HG03460 (cell line): ENCODE results near the gene TACR1.
"Not testable (repeated sequence)": the region's sequence is repeated elsewhere in the genome, so short reads cannot be mapped to it uniquely, and the experiment has no call there.

Source experiments
- ATAC-seq: cut with Tn5 transposase; IDR thresholded peaks from one replicate; pipeline ENCODE4 v1.9.1; 2021; ENCODE audit not compliant: unreplicated experiment

The TACR1 gene

DNA sequence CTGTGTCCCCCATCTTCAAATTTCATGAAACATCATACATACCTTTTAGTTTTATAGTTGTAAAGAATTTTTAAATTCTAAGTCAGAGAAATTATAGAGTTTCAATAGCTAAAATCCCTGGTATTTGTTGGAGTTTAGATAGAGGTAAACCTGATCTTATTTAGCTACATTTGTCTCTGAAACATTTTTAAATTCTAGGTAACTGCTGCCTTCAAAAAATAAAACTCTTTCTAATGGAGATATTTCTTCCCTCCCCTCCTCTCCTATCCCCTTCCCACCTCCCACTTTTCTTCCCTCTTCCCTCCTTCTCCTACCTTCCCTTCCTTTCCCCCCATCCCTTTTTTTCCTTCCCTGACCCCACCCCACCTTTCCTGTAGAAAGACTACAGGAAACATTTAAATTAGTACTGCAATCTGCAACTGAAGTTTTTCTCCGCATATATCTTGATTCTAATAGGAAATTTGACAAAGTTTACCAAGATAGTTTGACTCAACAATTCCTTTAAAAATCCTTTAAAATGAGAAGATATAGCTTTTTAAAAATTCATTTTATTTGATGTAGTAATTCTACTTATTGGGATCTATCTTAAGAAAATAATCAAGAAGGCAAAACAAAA lies 4.1 kb downstream of the TACR1 start:
- ATAC-seq = no peak

- ATAC-seq = no peak
Observed at GRCh38 chr2:75194184-75194868, 5.0 kb downstream of the TACR1 start.

GRCh38 chr2:75192496-75192895 lies 6.8 kb downstream of the TACR1 start:
- ATAC-seq = no peak

- ATAC-seq = no peak
Observed at GRCh38 chr2:75190271-75190990, 8.9 kb downstream of the TACR1 start.

- no peak for ATAC-seq
Observed at GRCh38 chr2:75186821-75187220, 12.5 kb downstream of the TACR1 start.

GRCh38 chr2:75182606-75183005 lies 16.7 kb downstream of the TACR1 start:
- no peak for ATAC-seq

GRCh38 chr2:75180476-75180875 lies 18.8 kb downstream of the TACR1 start:
- ATAC-seq = no peak

GRCh38 chr2:75177427-75177826 lies 21.9 kb downstream of the TACR1 start:
- no peak for ATAC-seq

DNA sequence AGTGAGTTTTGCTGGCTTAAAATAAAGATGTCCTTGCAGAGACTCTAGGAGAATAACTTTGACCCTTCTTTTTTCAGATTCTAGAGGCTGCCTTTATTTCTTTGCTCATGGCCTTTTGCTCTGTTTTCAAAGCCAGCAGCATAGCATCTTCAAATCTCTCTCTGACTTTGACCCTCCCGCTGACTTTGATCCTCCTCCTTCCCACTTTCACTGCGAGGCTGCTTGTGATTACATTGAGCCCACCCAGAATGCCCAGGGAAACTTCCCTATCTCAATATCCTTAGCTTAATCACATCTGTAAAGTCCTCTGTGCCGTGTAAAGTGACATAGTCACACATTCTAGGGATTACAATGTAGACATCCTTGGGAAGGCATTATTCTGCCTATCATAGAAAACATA lies 23.9 kb downstream of the TACR1 start:
- no peak for ATAC-seq

GRCh38 chr2:75174981-75175380 lies 24.3 kb downstream of the TACR1 start:
- no peak for ATAC-seq

GRCh38 chr2:75174519-75174918 lies 24.8 kb downstream of the TACR1 start:
- no peak for ATAC-seq

- no peak for ATAC-seq
Observed at GRCh38 chr2:75173740-75174139, 25.6 kb downstream of the TACR1 start.

DNA sequence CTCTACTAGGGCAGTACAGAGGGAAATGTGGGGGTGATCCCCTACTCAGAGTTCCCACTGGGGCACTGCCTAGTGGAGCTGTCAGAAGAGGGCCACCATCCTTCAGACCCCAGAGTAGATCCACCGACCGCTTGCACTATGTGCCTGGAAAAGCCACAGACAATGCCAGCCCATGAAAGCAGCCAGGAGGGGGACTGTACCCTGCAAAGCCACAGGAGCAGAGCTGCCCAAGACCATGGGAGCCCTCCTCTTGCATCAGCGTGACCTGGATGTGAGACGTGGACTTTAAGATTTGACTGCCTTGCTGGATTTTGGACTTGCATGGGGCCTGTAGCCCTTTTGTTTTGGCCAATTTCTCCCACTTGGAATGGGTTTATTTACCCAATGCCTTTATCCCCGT lies 27.9 kb downstream of the TACR1 start:
- not testable (repeated sequence) for ATAC-seq

GRCh38 chr2:75170889-75171288 lies 28.4 kb downstream of the TACR1 start:
- no peak for ATAC-seq

- ATAC-seq = no peak
Observed at GRCh38 chr2:75168186-75168585, 31.1 kb downstream of the TACR1 start.

- ATAC-seq = no peak
Observed at GRCh38 chr2:75166491-75166890, 32.8 kb downstream of the TACR1 start.

DNA sequence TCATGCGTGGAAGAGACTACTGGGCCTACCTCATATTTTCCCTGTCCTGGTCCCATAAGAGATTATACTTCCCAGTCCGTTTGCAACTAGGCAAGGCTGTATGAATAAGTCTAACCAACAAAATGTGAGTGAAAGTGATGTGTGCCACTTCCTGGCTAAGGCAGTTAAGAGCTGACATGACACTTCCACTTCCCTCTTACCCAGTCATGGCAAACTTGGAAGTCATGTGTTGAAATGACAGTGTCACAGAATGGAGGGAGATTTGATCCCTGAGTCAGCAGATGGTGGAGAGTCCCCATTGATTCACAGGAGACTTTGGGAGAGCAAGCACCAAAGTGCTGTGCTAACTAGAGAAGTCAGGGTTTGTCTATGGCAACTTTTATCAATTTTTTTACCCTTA lies 36.4 kb downstream of the TACR1 start:
- ATAC-seq = no peak

GRCh38 chr2:75162259-75162658 lies 37.1 kb downstream of the TACR1 start:
- ATAC-seq = no peak

DNA sequence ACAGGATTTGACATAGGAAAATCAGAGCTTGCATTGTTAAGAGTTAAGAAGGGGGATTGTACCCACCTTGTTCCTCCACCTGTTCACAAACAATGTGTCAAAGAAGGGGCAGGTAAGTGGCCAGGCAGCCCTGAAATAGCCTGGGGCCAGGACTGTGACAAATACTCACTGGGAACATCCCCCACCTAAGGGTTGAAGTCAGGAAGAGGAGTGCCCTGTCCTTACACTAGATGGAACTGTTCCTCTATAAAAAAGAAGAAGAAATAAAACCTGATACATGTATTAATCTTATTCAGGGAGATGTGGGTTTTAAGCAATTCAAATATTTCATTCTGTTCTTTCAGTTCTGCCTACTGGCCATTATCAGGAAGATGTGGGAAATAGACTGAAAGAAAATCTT lies 41.9 kb downstream of the TACR1 start:
- ATAC-seq = no peak

DNA sequence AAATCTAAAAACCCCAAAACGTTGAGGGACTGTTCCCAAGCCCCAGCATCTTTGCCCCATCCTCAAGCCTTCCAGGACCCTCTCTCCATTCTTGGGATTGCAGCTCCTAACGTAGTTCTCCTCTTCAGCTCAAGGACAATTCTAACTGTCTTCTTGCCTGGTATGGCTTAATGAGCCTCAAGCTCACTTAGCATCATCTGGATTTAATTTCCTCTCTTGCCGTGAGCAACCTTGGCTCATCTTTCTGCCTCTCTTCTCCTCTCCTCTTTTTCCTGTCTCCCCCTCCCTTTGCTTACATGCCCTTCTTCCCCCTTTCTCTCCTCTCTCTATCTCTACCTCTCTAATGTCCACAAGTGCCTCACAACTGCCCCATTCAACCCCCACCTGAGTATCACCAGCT lies 44.2 kb downstream of the TACR1 start:
- no peak for ATAC-seq

DNA sequence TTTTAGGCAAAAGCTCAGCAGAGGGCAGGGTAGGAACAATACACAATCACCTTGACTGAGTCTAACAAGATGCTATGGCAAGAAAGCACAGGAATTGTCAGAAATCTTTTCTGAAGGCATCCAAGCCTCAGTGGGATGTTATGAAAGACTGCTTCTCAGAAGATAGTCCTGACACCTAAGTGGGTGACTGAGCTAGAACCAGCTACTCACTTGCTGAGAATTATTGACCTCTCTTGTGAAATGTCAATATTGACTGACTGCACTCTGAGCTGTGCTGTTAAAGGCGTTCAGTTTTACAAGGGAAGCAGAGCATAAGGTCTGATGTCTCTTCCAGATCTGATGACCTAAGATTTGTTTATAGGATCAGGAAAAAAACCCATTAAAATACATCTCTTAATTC lies 46.1 kb downstream of the TACR1 start:
- no peak for ATAC-seq

- ATAC-seq = not testable (repeated sequence)
Observed at GRCh38 chr2:75152243-75152642, 47.1 kb downstream of the TACR1 start.
